Adrenal gland (tissue), 12 donors: Measurements from ENCODE around the gene GJC3. TPM values are rescaled to one million over a fixed set of nuclear protein-coding genes. Genes with fewer than 3 reads are reported as not detected.

Source experiments
- DNase-seq, 7 donors: peaks; one replicate each; pipeline ENCODE4 v3.0.0-alpha.2; 2019 to 2020
- H3K27ac ChIP-seq, 5 donors: fragments of 200-600 bp; sonication (generic) in 4 of 5; 1 replicate in 3 of 5; 2 replicates in 2 of 5; pipeline versions ENCODE4 v1.5.1 to v1.8.0; 2016 to 2020; ENCODE audit warnings: mild to moderate bottlenecking in 1 of 5
- H3K27me3 ChIP-seq: fragments of 200-600 bp; 2 replicates; pipeline ENCODE4 v1.8.0; 2021
- H3K36me3 ChIP-seq, 2 donors: fragments of 200-600 bp; replicated peaks in 1 of 2; 1 replicate in 1 of 2; 2 replicates in 1 of 2; pipeline versions ENCODE4 v1.5.1 to v1.8.0; 2018 to 2022
- H3K4me1 ChIP-seq, 2 donors: fragments of 200-600 bp; replicated peaks in 1 of 2; 1 replicate in 1 of 2; 2 replicates in 1 of 2; pipeline versions ENCODE4 v1.5.1 to v1.8.0; 2018 to 2021
- H3K4me3 ChIP-seq, 4 donors: fragments of 200-600 bp; sonication (generic) in 3 of 4; one replicate each; pipeline ENCODE4 v1.5.1; 2016 to 2018
- H3K9me3 ChIP-seq, 3 donors: fragments of 200-600 bp; sonication (generic) in 1 of 3; replicated peaks in 1 of 3; 1 replicate in 2 of 3; 2 replicates in 1 of 3; pipeline versions ENCODE4 v1.5.1 to v1.8.0; 2016 to 2021
- CTCF ChIP-seq, 6 experiments: fragments of 450-650 bp in 4 of 6; fragments of 200-600 bp in 2 of 6; sonication (generic) in 1 of 6; IDR thresholded peaks; 1 replicate in 5 of 6; 2 replicates in 1 of 6; pipeline versions ENCODE4 v1.5.1 to v1.8.0; 2016 to 2021; ENCODE audit warnings: antibody characterized with exemption in 6 of 6, mild to moderate bottlenecking in 2 of 6, moderate library complexity in 1 of 6
- POLR2A ChIP-seq, 2 donors: fragments of 450-650 bp; IDR thresholded peaks; one replicate each; pipeline ENCODE4 v1.6.1; 2017; ENCODE audit warnings: antibody characterized with exemption in 2 of 2, mild to moderate bottlenecking in 2 of 2, moderate library complexity in 1 of 2
- WGBS, 4 donors: extraction: QIAGEN DNeasy Blood & Tissue Kit in 2 of 4; methylation state at CpG; one replicate each; pipeline versions ENCODE4 v1.1.5 to v1.1.7; 2013 to 2017; 5-methylcytosine and 5-hydroxymethylcytosine counted together
- intact Hi-C, 2 donors: fragments of 100-400 bp; cut with DNase I; formaldehyde crosslinking; loops; one replicate each; pipeline versions ENCODE4 v1.14.1 to v1.15.0; 2022 to 2023
- polyA plus RNA-seq, 3 donors: library from polyadenylated mRNA; stranded (reverse); fragments of 200-250 nt in 2 of 3; fragments of 350-450 nt in 1 of 3; fragmentation: Illumina TruSeq in 1 of 3; extraction: RNeasy Lipid Tissue Mini Kit (QIAGEN cat#74804) in 1 of 3; gene quantifications; one replicate each; pipeline ENCODE4 v1.2.3, GENCODE V29; 2013 to 2014
- small RNA-seq, 2 donors: library from RNA; depleted of rRNA; stranded (forward); fragments of <200 nt; gene quantifications; one replicate each; pipeline ENCODE3, GENCODE V24; 2016
- total RNA-seq, 9 donors: library from RNA; depleted of rRNA in 4 of 9; stranded (reverse); fragments of >200 nt in 4 of 9; fragments of 120-200 nt in 1 of 9; fragmentation: NEBNext Ultra II Directional in 1 of 9; extraction: Animal tissue kit (Norgen Biotek cat#: 25700) in 1 of 9; gene quantifications; one replicate each; pipeline versions ENCODE4 v1.1.0 to v1.2.4, GENCODE V29; 2013 to 2023
- donor health status: healthy with polysubstance abuse.
- donor health status: Bipolar disorder and iron deficiency.
- donor health status: DM: yes; HTN: yes; CAD: no.
- donor health status: DM: no; HTN: no; CAD: no.
- donor health status: DM: no; HTN: no; CAD: no.
- donor health status: DM: yes; HTN: yes; CAD: no.

Gene GJC3
- total and polyA plus RNA-seq, 12 donors: 0.11 to 0.40 (median 0.31) TPM; not detected in 8

GRCh38 chr7:99876933-99877332 lies 52.5 kb downstream of the GJC3 start, which contains the start of gene OR2AE1:
Gene OR2AE1, minus strand, starts transcription at chr7:99877033. Its CDS starts 0 bp downstream, at chr7:99877033.
- Histone ChIP-seq H3K27ac (no peak within 1 kb of the TSS), H3K4me3 (no peak within 1 kb of the TSS), H3K9me3 (no peaks in the 10 kb centered on the region), H3K36me3 (no peaks in the 10 kb centered on the region), H3K27me3 (no peaks in the 10 kb centered on the region), H3K4me1 (no peaks in the 10 kb centered on the region)
- intact Hi-C loops: no loop called here
- TF ChIP-seq CTCF (IDR thresholded peaks at IDR 0.05): no peak
- TF ChIP-seq POLR2A (IDR thresholded peaks at IDR 0.05): no peak
- WGBS, 4 donors: 85 to 92% (median 89%) methylated on average over 3 of the region's 3 CpGs
- no peak for DNase-seq

- Histone ChIP-seq H3K9me3 (no peaks in the 10 kb centered on the region), H3K36me3 (no peaks in the 10 kb centered on the region), H3K4me3 (no peak overlapping the region), H3K4me1 (no peaks in the 10 kb centered on the region), H3K27ac (no peak overlapping the region), H3K27me3 (no peaks in the 10 kb centered on the region)
- no peak for DNase-seq
- intact Hi-C loops: no loop called here
- WGBS, 4 donors: 86 to 94% (median 88%) methylated on average over 5 of the region's 5 CpGs
- TF ChIP-seq POLR2A (IDR thresholded peaks at IDR 0.05) (no peak), CTCF (IDR thresholded peaks at IDR 0.05) (no peak)
Measured at GRCh38 chr7:99876491-99876890, 52.9 kb downstream of the GJC3 start.

Small RNA genes within 50 kb of the gene (small RNA-seq; reads per million reads assigned to genes)
- 0 reads per million in 2 donors for gene RF00019
- gene RF00561: 0 reads per million in 2 donors

Other genes with a start within 250 kb of the GJC3 start
- gene CYP3A5, start 249.6 kb downstream of the GJC3 start, total RNA-seq: 10 to 100 TPM in 7 of 9 donors, 1 to 10 TPM in 2; 4.1 to 92.7 (median 34.7) TPM
- gene CYP3A5, start 249.6 kb downstream of the GJC3 start, polyA plus RNA-seq: 10 to 100 TPM in 2 of 3 donors, 1 to 10 TPM in 1; 10.0 to 80.0 (median 55.3) TPM
- 1 to 10 TPM in 4 of 9 donors, under 1 TPM in 2, not detected in 3; 0.27 to 3.0 (median 1.3) TPM for gene CYP3A7, start 194.4 kb downstream of the GJC3 start, total RNA-seq
- gene CYP3A7, start 194.4 kb downstream of the GJC3 start, polyA plus RNA-seq: under 1 TPM; 0.09 to 0.32 (median 0.20) TPM
- 10 to 100 TPM in 2 of 9 donors, 1 to 10 TPM in 3, under 1 TPM in 4; 0.14 to 34.6 (median 1.4) TPM for gene CYP3A4, start 145.4 kb downstream of the GJC3 start, total RNA-seq
- 1 to 10 TPM in 1 of 3 donors, under 1 TPM in 2; 0.33 to 1.8 (median 0.57) TPM for gene CYP3A4, start 145.4 kb downstream of the GJC3 start, polyA plus RNA-seq
- under 1 TPM in 1 of 9 donors, not detected in 8; 0.39 TPM for gene CYP3A43, start 101.6 kb downstream of the GJC3 start, total RNA-seq
- gene CYP3A43, start 101.6 kb downstream of the GJC3 start, polyA plus RNA-seq: not detected
- gene OR2AE1, start 52.6 kb downstream of the GJC3 start, total RNA-seq: under 1 TPM in 2 of 9 donors, not detected in 7; 0.11 to 0.28 TPM
- not detected for gene OR2AE1, start 52.6 kb downstream of the GJC3 start, polyA plus RNA-seq
- 10 to 100 TPM; 30.7 to 57.0 (median 37.5) TPM for gene TRIM4, start 10.1 kb downstream of the GJC3 start, total RNA-seq
- 10 to 100 TPM; 17.2 to 52.9 (median 19.5) TPM for gene TRIM4, start 10.1 kb downstream of the GJC3 start, polyA plus RNA-seq
- gene AZGP1, start 46.4 kb upstream of the GJC3 start, total RNA-seq: 1 to 10 TPM in 5 of 9 donors, under 1 TPM in 2, not detected in 2; 0.50 to 3.1 (median 1.8) TPM
- 10 to 100 TPM in 1 of 3 donors, 1 to 10 TPM in 1, under 1 TPM in 1; 0.88 to 29.7 (median 3.9) TPM for gene AZGP1, start 46.4 kb upstream of the GJC3 start, polyA plus RNA-seq
- 100 to 1,000 TPM in 2 of 9 donors, 10 to 100 TPM in 7; 35.2 to 134 (median 57.8) TPM for gene ZKSCAN1, start 86.0 kb upstream of the GJC3 start, total RNA-seq
- gene ZKSCAN1, start 86.0 kb upstream of the GJC3 start, polyA plus RNA-seq: 10 to 100 TPM; 20.3 to 46.6 (median 38.7) TPM
- gene ZSCAN21, start 120.2 kb upstream of the GJC3 start, total RNA-seq: 10 to 100 TPM in 8 of 9 donors, 1 to 10 TPM in 1; 10.0 to 22.7 (median 14.7) TPM
- gene ZSCAN21, start 120.2 kb upstream of the GJC3 start, polyA plus RNA-seq: 10 to 100 TPM; 11.2 to 14.9 (median 12.5) TPM
- gene ZNF3, start 152.1 kb upstream of the GJC3 start, total RNA-seq: 10 to 100 TPM; 13.2 to 47.3 (median 22.2) TPM
- gene ZNF3, start 152.1 kb upstream of the GJC3 start, polyA plus RNA-seq: 10 to 100 TPM; 17.4 to 25.5 (median 23.2) TPM
- 100 to 1,000 TPM in 5 of 9 donors, 10 to 100 TPM in 4; 25.5 to 130 (median 101) TPM for gene COPS6, start 159.3 kb upstream of the GJC3 start, total RNA-seq
- gene COPS6, start 159.3 kb upstream of the GJC3 start, polyA plus RNA-seq: 100 to 1,000 TPM; 135 to 194 (median 187) TPM
- 10 to 100 TPM; 13.6 to 51.0 (median 28.3) TPM for gene MCM7, start 171.8 kb upstream of the GJC3 start, total RNA-seq
- gene MCM7, start 171.8 kb upstream of the GJC3 start, polyA plus RNA-seq: 10 to 100 TPM; 12.2 to 72.3 (median 52.4) TPM
- gene AP4M1, start 172.0 kb upstream of the GJC3 start, total RNA-seq: 10 to 100 TPM in 7 of 9 donors, 1 to 10 TPM in 2; 9.6 to 24.0 (median 15.9) TPM
- gene AP4M1, start 172.0 kb upstream of the GJC3 start, polyA plus RNA-seq: 10 to 100 TPM in 2 of 3 donors, 1 to 10 TPM in 1; 9.6 to 30.1 (median 23.5) TPM
- 100 to 1,000 TPM in 1 of 9 donors, 10 to 100 TPM in 8; 16.0 to 141 (median 70.7) TPM for gene TAF6, start 189.7 kb upstream of the GJC3 start, total RNA-seq
- gene TAF6, start 189.7 kb upstream of the GJC3 start, polyA plus RNA-seq: 10 to 100 TPM; 41.3 to 69.4 (median 67.9) TPM
- 10 to 100 TPM; 14.0 to 46.5 (median 23.3) TPM for gene CNPY4, start 190.0 kb upstream of the GJC3 start, total RNA-seq
- gene CNPY4, start 190.0 kb upstream of the GJC3 start, polyA plus RNA-seq: 10 to 100 TPM; 16.5 to 28.1 (median 27.3) TPM
- 1 to 10 TPM; 1.5 to 7.0 (median 3.5) TPM for gene MBLAC1, start 197.3 kb upstream of the GJC3 start, total RNA-seq
- 1 to 10 TPM in 2 of 3 donors, under 1 TPM in 1; 0.38 to 4.2 (median 2.7) TPM for gene MBLAC1, start 197.3 kb upstream of the GJC3 start, polyA plus RNA-seq
- 100 to 1,000 TPM; 104 to 266 (median 151) TPM for gene LAMTOR4, start 219.3 kb upstream of the GJC3 start, total RNA-seq
- 100 to 1,000 TPM in 2 of 3 donors, 10 to 100 TPM in 1; 33.1 to 224 (median 193) TPM for gene LAMTOR4, start 219.3 kb upstream of the GJC3 start, polyA plus RNA-seq
- 10 to 100 TPM in 7 of 9 donors, 1 to 10 TPM in 2; 4.3 to 23.7 (median 16.9) TPM for gene TRAPPC14, start 229.1 kb upstream of the GJC3 start, total RNA-seq
- gene TRAPPC14, start 229.1 kb upstream of the GJC3 start, polyA plus RNA-seq: 10 to 100 TPM; 10.2 to 57.7 (median 47.5) TPM
- gene GAL3ST4, start 239.0 kb upstream of the GJC3 start, total RNA-seq: 10 to 100 TPM in 2 of 9 donors, 1 to 10 TPM in 6, under 1 TPM in 1; 0.78 to 14.3 (median 8.0) TPM
- 1 to 10 TPM; 3.4 to 4.0 (median 3.5) TPM for gene GAL3ST4, start 239.0 kb upstream of the GJC3 start, polyA plus RNA-seq
- 1 to 10 TPM in 5 of 9 donors, under 1 TPM in 4; 0.35 to 4.3 (median 1.1) TPM for gene GPC2, start 247.8 kb upstream of the GJC3 start, total RNA-seq
- gene GPC2, start 247.8 kb upstream of the GJC3 start, polyA plus RNA-seq: 1 to 10 TPM in 2 of 3 donors, under 1 TPM in 1; 0.05 to 1.2 (median 1.1) TPM
- gene STAG3, start 248.3 kb upstream of the GJC3 start, total RNA-seq: 1 to 10 TPM in 4 of 9 donors, under 1 TPM in 5; 0.26 to 3.1 (median 0.95) TPM
- 1 to 10 TPM in 2 of 3 donors, under 1 TPM in 1; 0.77 to 3.3 (median 2.1) TPM for gene STAG3, start 248.3 kb upstream of the GJC3 start, polyA plus RNA-seq